SU-DHL-6 (cell line): ENCODE measurements around the gene GPR84.

ENCODE experiments used
- H2AFZ ChIP-seq: fragments of 200-600 bp; sonication (generic); 2 replicates; pipeline ENCODE4 v1.6.1; 2014; ENCODE audit warnings: low read depth, mild to moderate bottlenecking, moderate library complexity, mixed read lengths, antibody characterized with exemption, low read length; ENCODE audit not compliant: severe bottlenecking
- H3F3A ChIP-seq: fragments of 200-600 bp; shearing (Covaris generic); 2 replicates; pipeline ENCODE4 v1.6.0; 2016; ENCODE audit warnings: antibody characterized with exemption, mild to moderate bottlenecking; ENCODE audit not compliant: insufficient read depth
- H3K27ac ChIP-seq: fragments of 200-600 bp; sonication (generic); 2 replicates; pipeline ENCODE4 v1.5.1; 2016; ENCODE audit warnings: low read depth, mild to moderate bottlenecking, low read length, moderate library complexity, mixed read lengths
- H3K27me3 ChIP-seq: fragments of 200-600 bp; sonication (generic), shearing (Covaris generic); 2 replicates; pipeline ENCODE4 v1.6.0; 2014; ENCODE audit warnings: mild to moderate bottlenecking, low read length
- H3K36me3 ChIP-seq: fragments of 200-600 bp; sonication (generic); 2 replicates; pipeline ENCODE4 v1.6.1; 2014; ENCODE audit warnings: mild to moderate bottlenecking, low read length, mixed read lengths
- H3K4me2 ChIP-seq: fragments of 300-600, 200-600 bp; shearing (Covaris generic), sonication (generic); 2 replicates; pipeline ENCODE4 v1.6.0; 2014; ENCODE audit warnings: low read length, low read depth, mild to moderate bottlenecking; ENCODE audit not compliant: poor library complexity, severe bottlenecking
- H3K4me3 ChIP-seq: fragments of 200-600 bp; sonication (generic); 2 replicates; pipeline ENCODE4 v1.5.1; 2014; ENCODE audit warnings: antibody characterized with exemption, low read length, mild to moderate bottlenecking, mixed read lengths; ENCODE audit not compliant: insufficient read depth, poor library complexity, severe bottlenecking
- H3K79me2 ChIP-seq: fragments of 200-600 bp; sonication (generic); 2 replicates; pipeline ENCODE4 v1.6.1; 2014; ENCODE audit warnings: mild to moderate bottlenecking, low read length, moderate library complexity; ENCODE audit not compliant: insufficient read depth
- H3K9ac ChIP-seq: fragments of 200-600 bp; sonication (generic); 2 replicates; pipeline ENCODE4 v1.7.0; 2014; ENCODE audit warnings: mild to moderate bottlenecking, low read length
- H3K9me2 ChIP-seq: fragments of 200-600 bp; sonication (generic); replicated peaks from 2 replicates; pipeline ENCODE4 v1.6.1; 2014; ENCODE audit warnings: low read length; ENCODE audit not compliant: insufficient read depth
- H3K9me3 ChIP-seq: fragments of 200-600 bp; sonication (generic); 2 replicates; pipeline ENCODE4 v1.6.1; 2014; ENCODE audit warnings: low read length, mixed read lengths; ENCODE audit not compliant: insufficient read depth
- H4K20me1 ChIP-seq: fragments of 200-600 bp; sonication (generic); 2 replicates; pipeline ENCODE4 v1.6.1; 2014; ENCODE audit warnings: low read depth, mild to moderate bottlenecking, antibody characterized with exemption, low read length, moderate library complexity, mixed read lengths
- CTCF ChIP-seq: fragments of 200-600 bp; sonication (generic); IDR thresholded peaks from one replicate; pipeline ENCODE4 v1.5.1; 2017; ENCODE audit warnings: antibody characterized with exemption, mild to moderate bottlenecking, low read length, moderate library complexity; ENCODE audit not compliant: insufficient read depth, poor library complexity, severe bottlenecking
- EZH2phosphoT487 ChIP-seq: fragments of 200-600 bp; sonication (generic), shearing (Covaris generic); conservative IDR thresholded peaks from 2 replicates; pipeline ENCODE4 v1.6.1; 2018; ENCODE audit warnings: mild to moderate bottlenecking, antibody characterized with exemption, low read length, moderate library complexity, mixed read lengths

Gene GPR84

GRCh38 chr12:54375259-54375579 is 10.9 kb upstream of the GPR84 start:
- Histone ChIP-seq H3K4me2 (no peak overlapping the region), H3F3A (no peaks in the 10 kb centered on the region), H3K9me3 (no peaks in the 10 kb centered on the region), H2AFZ (no peak overlapping the region), H3K27me3 (no peaks in the 10 kb centered on the region), H3K79me2 (no peaks in the 10 kb centered on the region), H3K27ac (no peak overlapping the region), H3K36me3 (no peaks in the 10 kb centered on the region), H3K4me3 (no peak overlapping the region), H3K9me2 (no peaks in the 10 kb centered on the region), H3K9ac (no peak overlapping the region), H4K20me1 (no peaks in the 10 kb centered on the region)
- TF ChIP-seq EZH2phosphoT487 (no peak), CTCF (no peak)

GRCh38 chr12:54374562-54375258 is 10.4 kb upstream of the GPR84 start:
- no peak overlapping the region for H2AFZ ChIP-seq
- H3K4me2 ChIP-seq = no peak overlapping the region
- no peak for TF ChIP-seq EZH2phosphoT487
- no peak for TF ChIP-seq CTCF
- no peaks in the 10 kb centered on the region for H3K36me3 ChIP-seq
- no peaks in the 10 kb centered on the region for H4K20me1 ChIP-seq
- H3K9ac ChIP-seq = no peak overlapping the region
- no peaks in the 10 kb centered on the region for H3K79me2 ChIP-seq
- H3K4me3 ChIP-seq = no peak overlapping the region
- H3K27ac ChIP-seq = no peak overlapping the region
- H3K9me2 ChIP-seq = no peaks in the 10 kb centered on the region
- H3K9me3 ChIP-seq = no peaks in the 10 kb centered on the region
- no peaks in the 10 kb centered on the region for H3F3A ChIP-seq
- no peaks in the 10 kb centered on the region for H3K27me3 ChIP-seq

GRCh38 chr12:54373649-54374561 is 9.6 kb upstream of the GPR84 start:
- no peak overlapping the region for H3K4me3 ChIP-seq
- H3K4me2 ChIP-seq = no peak overlapping the region
- no peaks in the 10 kb centered on the region for H3K9me2 ChIP-seq
- H2AFZ ChIP-seq = no peak overlapping the region
- no peaks in the 10 kb centered on the region for H3F3A ChIP-seq
- no peaks in the 10 kb centered on the region for H4K20me1 ChIP-seq
- H3K79me2 ChIP-seq = no peaks in the 10 kb centered on the region
- no peaks in the 10 kb centered on the region for H3K9me3 ChIP-seq
- TF ChIP-seq EZH2phosphoT487 (no peak), CTCF (no peak)
- no peak overlapping the region for H3K9ac ChIP-seq
- no peaks in the 10 kb centered on the region for H3K27me3 ChIP-seq
- no peak overlapping the region for H3K27ac ChIP-seq
- H3K36me3 ChIP-seq = no peaks in the 10 kb centered on the region
